GM21825 (cell line): Measurements from ENCODE around the gene FAR2.

Source experiments
- ATAC-seq: cut with Tn5 transposase; IDR thresholded peaks from one replicate; pipeline ENCODE4 v1.9.1; 2021; ENCODE audit warnings: mild to moderate bottlenecking, moderate library complexity; ENCODE audit not compliant: unreplicated experiment

FAR2 gene

DNA sequence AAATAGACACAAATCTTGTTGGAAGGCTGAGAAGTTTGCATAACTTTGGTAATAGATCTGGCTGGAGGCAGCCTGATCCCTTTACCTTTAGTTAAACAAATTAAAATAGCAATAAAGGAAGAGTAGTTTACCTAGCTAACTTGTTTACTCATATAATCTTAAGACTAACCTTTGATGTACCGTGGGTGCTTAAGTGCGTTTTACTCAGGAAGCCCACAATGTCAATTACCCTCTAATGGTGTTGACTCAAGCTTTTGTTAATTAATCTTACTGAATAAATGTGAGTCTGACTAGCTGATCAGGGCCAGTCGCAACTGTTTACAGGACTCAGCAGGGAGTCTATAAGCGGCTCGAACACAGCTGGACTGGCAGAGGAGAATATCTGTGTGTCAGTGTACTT is 51.5 kb downstream of the FAR2 start:
- ATAC-seq = no peak

DNA sequence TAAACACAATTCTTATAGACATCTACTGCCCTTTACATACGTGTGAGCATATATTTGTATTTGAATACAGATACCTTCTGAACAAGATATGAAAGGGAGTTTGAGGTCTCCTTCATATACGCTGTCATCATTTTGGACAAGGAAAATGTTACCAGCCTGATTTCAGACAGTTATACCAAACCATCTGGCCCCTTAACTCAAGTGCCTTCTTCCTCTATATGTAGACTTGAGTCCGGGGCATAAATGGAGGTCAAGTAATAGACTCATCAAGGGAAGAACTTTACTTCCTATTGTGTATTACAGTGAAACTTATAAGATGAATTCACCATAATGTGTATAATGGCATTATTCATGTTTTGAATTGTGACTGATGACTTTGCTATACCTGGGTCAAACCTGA is 52.2 kb downstream of the FAR2 start:
- ATAC-seq = no peak

DNA sequence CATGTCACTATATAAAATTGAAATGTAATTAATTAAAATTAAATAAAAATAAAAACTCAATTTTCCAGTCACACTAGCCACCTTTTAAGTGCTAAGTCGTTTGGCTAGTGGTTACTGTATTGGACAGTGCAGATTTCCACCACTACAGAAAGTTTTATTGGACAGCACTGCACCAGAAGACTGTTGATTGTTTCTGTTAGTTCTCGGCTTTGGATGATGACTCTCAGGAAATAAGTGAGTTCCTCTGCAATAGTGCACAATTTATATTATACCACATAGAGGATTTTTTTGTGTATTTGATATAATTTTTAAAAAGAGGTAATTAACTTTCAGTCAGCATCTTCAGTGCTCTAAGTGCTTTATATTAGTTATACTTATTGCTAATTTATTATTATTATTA is 52.7 kb downstream of the FAR2 start:
- ATAC-seq = no peak

DNA sequence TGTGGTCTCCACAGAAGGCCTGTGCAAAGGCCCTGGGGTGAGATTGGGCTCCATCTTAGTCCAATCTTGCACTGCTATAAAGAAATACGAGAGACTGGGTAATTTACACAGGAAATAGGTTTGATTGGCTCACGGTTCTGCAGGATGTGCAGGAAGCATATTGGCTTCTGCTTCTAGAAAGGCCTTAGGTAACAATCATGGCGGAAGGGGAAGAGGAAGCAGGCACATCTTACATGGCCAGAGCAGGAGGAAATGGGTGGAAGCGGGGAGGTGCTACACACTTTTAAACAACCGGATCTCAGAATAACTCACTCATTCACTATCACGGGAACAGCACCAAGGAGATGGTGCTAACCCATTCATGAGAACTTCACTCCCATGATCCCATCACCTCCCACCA is 55.4 kb downstream of the FAR2 start:
- no peak for ATAC-seq

DNA sequence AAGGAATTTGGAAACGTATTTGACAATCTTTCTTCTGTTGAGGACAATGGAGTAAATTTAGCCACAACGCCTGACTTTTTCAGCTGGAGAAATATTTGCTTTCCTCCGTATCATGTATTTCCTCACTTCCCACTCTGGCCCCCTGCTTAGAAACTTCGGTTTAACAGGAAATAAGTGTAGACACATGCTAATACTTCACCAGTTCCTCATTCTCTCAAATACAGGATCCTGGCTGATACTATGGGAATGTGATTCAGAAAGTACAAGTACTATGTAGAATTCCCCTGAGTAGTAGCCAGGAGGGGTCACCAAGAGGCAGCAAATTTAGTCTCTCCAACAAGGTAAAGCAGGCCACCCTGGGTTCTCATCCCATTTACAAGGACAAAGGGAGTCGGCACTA is 58.0 kb downstream of the FAR2 start:
- no peak for ATAC-seq

DNA sequence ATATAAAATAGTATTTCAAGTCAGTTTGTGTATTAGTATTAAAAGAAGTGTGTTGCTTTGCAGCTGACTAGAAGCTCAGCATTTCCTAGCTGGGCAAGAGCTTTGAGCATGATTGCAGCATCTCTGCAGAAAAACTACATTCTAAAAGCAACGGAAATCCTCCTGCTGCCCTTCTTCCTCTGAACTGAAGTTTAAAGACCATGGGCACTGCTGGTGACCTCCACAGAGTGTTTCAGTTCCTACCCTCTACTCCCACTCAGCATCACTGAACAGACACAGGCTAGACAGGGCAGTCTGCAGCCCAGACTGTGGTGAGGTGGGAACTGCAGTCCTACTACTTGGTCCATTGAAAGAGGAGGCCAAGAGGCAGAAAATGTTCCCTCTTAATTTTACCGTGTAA is 59.0 kb downstream of the FAR2 start:
- ATAC-seq = no peak

DNA sequence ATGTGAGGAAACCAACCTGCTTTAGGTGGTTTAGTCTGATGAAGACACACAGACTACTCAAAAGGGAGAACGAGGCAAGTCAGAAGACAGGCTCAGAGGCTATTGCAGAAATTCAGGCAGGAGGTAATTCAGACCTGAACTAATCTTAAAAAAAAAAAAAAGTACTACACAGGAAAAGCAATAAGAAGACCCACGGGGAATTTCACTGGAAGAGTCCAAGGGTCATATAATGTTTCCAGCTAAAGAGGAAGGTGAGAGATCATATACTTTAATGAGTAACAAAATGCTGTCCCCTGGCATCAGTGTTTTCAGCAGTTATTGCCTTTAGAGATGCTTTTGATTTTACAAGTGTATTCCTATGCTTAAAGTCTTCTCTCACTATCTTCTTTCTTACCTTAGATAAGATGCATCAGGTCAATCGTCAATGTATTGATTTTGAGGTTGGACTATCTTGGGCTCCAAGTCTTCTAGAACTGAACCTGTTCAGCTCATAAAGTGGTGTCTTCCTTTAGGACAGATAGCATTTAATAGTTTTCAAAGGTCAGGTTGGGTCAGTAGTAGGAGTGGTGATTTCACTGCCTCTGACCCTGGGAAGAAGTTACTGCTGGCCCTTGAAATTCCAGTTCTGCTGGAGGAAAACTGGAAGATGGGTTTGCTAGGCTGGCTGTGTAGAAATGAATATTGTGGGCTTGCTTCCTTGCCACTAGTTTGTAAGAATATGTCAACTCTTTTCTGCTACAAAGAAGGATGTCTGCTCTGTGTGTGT is 60.0 kb downstream of the FAR2 start:
- no peak for ATAC-seq

DNA sequence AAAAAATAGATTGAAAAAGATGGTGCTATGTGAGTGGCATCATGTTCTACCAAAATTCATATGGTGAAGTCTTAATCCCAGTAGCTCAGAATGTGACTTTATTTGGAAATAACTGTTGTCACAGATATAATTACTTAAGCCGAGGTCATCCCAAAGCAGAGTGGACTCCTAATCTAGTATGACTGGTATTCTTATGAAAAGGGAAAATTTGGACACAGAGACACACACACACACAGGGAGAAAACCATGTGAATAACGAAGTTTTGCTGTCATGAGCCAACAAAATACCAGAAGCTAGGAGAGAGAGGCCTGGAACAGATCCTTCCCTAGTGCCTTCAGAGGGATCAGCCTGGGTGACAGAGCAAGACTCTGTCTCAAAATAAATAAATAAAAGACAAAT is 62.6 kb downstream of the FAR2 start:
- ATAC-seq = no peak

DNA sequence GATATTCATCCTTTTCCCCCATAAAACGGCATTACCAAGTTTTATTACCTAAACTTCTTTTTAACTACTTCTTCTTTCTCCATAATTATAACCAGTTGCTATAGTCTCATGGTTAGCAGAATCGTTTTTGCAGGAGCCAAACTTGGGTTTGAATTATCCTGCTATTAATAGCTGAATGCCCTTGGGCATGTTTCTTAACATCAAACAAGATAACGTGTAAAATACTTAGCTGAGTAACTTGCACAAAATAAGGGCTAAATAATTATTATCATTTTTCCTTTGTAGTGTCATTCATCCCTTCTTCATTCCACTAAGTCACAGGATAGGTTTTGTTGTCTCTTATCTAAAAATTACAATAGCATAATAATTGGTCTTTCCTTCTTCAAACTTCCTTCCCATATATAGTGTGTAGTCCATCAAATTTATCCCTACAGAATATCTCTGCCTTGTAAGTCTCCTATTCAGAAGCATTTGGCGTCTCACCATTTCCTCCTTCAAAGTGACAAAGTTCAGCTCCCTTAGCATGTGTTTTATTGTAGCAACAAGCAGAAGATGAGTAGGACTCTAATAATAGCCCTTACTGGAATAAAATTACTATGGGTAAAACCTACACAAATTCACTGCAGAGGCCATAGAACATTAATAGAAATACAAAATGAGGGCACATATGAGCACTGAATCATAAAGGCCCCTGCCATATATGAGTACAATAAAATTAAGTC is 63.8 kb downstream of the FAR2 start:
- ATAC-seq = no peak

DNA sequence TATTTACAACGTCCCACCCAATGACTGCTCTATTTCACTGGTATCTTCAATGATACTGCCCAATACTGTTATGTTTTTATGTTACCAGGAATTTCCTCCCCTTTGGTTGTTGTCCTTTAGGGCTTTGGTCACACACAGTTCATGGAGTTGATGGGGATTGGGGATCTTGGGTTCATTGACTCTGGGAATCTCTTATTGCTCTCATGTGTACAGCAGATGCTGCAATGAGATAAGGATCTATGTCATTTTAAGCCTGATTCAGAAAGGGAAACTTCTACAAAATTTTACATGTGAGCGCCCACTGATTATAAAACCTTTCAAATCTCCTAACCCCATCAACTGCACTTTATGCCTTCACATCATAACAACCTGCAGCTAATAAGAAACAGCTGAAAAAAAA is 67.2 kb downstream of the FAR2 start:
- ATAC-seq = no peak

DNA sequence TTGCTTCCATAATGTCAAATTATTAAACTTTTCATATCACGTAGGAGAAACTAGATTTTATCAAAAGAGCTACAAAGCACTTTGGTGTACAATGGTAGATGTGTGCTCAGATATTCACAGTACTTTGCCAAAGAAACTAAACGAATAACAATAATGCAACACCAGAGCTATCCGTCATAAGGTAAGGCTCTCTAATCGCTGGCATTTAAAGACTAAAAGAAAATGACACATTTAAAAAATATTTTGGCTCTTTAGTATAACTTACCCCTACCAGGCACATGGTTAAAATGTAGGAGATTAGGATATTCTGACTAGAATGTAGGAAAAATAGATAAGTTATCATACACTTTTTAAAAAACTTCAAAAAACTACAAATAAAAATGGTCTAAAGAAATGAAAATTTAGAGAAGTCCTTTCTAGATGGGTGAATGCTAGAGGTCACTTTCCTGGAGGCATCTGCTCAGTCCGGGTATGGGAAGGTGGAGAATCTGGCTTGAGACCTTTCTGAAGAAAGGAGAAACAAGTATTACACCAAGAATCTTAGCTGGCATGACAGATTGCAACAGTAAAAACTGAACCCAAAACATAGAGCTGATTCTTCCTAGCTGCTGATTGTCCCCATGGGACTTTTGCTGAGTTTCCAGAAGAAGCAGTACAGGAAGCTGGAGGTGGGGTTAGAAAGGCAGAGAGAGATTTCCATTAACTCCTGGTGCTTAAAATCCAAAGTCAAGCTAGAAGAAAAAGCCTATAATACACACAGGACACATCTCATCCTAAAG is 67.9 kb downstream of the FAR2 start:
- ATAC-seq = no peak

DNA sequence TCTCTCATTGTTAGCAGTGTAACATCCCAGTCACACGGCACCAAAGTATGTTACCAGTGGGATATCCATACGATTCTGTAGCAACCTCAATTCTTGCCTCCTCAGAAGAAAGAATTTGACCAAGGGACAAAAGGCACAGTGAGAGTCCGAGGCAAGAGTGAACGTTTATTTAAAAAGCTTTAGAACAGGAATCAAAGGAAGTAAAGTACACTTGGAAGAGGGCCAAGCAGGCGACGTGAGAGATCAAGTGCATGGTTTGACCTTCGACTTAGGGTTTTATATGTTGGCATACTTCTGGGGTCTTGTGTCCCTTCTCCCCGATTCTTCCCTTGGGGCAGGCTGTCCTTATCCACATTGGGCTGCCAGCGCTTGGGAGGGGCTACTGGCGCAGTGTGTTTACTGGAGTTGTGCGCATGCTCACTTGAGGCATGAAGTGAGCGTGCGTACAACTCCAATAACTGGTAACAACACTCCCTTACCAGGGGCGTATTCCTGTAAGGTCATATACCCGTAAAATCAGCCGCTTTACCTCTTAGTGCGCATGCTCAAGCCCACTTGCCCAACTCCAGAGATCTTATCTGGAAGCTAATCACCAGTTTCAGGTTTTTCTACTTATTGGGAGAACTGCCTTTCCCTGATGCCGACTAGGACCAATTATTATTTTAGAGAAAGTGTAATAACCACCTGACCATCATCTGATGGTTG is 71.7 kb downstream of the FAR2 start:
- ATAC-seq = no peak

DNA sequence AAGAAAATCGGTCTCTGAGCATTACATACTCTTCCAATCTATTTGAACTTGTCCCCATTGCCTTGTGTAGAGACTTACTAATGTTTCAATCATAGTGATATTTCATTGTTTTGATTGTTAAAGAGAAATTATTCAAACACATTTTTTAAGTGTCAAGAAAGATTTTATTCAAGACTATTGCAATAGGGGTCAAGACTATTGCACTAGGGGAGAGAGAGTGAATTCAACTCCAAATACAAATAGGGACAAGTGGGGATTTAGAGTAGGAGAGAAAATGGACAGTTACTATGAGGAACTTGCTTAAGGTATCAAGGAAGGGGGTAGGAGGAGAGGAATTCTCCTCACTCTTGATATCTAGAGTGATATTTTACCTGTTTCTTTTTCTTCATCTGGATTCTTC is 73.1 kb downstream of the FAR2 start:
- ATAC-seq = no peak

DNA sequence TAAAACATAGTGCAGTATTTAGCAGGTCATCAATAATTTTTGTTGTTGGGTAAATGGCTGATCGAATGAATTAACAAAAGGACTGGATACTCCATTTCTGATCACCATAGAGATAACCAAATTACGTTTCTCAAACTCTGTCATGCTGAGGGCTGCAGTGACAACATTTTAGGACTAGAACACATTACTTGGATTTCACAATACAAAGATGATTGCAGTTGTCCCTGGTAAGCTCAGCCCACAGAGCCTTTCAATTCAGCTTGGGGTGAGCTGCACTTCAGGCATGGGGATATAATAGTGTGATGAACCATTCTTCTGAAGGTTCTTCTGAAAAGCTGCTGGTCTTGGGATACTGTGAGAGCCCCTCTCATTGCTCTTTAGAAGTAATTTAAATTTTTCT is 74.3 kb downstream of the FAR2 start:
- ATAC-seq = no peak

DNA sequence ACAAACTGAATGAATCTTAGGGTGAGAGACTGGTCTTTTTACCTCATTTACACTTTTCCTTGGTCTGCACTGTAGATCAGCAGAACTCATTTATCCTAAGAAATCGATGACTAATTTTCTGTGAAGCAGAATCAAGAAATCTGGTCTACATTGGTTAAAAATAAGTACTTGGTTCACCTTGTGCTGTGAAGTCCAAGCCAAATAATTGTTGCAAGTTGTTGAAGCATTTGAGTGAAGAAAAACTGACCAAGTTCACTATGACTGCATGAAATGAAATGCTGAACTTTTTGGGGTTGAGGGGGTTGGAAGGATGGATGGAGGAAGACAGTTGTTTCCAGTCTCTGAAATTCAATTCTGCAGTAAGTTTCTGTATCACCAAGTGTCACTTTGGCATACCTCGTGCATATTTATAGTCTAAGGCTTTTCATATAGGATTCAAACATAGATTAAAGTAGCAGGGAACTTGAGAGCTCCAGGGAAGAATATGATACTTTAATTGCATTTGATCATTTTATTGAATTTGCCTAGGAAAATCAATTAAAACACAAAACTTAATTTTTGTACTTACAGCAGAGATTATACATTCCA is 75.0 kb downstream of the FAR2 start:
- no peak for ATAC-seq

DNA sequence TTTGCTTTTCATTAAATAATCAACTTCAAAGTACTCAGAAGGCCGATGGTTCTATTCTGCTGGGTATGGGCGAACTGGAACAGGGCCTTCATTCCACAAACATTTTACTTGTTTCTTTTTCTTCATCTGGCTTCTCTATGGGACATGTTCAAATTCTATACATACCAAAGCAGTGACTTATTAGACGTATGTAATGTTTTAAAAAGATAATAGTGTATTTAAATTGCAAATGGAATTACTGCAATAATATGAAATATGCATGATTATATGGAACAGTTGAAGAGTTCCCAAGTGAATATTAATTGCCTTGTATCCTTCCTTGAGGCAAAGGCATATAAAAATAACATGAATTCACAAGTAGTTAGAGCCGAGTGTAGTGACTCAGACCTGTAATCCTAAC is 75.5 kb downstream of the FAR2 start:
- no peak for ATAC-seq

DNA sequence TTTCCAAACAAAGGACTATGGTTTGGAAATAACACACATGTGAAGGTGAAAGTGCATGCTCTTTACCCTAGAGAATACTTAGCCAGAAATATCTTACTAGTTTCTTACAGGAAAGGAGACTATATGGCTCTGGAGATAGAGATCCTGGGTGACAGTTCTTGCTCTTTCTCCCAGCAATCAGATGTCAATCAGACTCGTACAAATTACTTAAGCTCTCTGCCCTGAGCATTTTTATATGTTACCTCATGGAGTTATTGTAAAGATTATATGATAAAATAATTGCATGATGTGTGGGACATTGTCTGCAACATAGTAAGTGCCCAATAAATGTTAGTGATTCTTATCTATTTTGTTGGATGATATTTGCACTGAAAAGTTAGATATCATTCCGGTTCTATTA is 76.8 kb downstream of the FAR2 start:
- ATAC-seq = no peak

DNA sequence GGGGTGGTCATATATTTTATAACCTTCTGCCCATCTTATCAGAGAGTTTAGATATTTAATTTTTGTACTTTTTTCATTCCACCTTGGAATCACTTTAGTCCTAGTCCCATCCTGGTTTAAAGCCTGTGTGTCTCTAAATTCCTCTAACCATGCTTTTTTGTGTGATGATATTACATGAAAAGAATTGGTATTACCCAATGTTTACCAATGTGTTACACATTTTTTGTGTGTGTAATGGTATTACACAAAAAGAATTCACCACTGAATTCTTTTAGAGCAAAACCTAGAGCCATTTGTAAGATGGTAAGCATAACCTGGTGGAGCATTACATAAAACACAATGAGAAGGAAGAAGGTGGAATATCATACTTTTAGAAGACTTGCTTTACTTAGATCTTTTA is 77.5 kb downstream of the FAR2 start:
- no peak for ATAC-seq

DNA sequence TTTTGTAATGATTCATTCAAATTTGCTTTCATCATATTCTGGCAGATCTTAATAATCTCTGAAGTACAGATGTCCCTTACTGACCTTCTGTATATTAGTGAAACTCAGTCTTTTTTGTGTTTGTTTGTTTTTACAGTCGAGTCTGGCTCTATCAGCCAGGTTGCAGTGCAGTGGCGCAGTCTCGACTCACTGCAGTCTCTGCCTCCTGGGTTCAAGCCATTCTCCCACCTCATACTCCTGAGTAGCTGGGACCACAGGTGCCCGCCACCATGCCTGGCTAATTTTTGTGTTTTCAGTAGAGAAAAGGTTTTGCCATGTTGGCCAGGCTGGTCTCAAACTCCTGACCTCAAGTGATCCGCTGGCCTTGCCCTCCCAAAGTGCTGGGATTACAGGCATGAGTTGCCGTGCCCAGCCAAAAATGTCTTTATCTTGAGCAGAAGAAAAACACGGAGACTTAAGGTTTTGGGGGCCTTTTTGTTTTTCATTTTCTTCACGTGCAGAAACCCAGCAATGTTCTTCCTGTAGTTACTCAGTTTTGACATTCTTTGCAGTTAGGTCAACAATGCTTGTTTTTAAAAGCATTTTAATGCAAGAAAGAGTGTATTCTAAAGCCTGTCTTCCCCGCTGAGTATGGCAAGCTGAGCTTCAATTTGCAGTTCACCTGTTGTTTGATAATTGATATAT is 79.5 kb downstream of the FAR2 start:
- no peak for ATAC-seq

DNA sequence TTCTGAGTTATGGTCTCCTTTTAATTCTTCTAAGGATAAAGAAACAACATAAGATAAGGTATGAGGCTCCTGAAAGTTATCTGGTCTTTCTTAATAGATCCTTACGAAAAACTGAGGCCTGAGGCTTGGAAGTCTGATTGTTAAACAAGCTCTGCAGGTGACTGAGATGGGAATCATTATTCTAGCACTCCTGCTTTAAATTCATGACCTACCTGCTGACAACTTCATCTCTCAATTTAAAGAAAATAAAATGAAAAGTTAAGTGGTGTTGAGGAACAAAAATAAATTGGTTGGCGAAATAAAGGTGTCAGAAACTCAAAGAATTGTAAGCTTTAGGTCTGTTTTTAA is 80.1 kb downstream of the FAR2 start:
- ATAC-seq = no peak

DNA sequence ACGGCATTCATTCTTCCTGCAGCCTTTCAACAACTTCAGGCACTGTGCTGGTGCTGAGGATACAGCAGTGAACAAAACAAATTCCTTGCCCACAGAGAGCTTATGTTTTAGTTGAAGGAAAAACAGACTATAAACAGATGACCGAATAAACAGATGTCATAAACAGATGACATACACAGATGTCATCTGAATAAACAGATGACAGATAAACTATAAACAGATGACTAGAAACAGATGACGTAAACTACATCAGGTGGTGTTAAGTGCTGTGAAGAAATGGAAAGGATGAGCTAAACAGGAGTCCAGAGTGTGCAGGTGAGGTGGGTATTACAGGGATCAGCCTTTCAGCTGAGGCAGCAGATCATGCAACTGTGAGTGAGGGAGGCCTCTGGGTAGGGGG is 80.9 kb downstream of the FAR2 start:
- no peak for ATAC-seq
